HEK293T (cell line): ENCODE data around the gene AQP2.

Experiments
- CTCF ChIA-PET: fragments of 350-600 bp; formaldehyde crosslinking; extraction: SDS; loops from one replicate; lab custom pipeline; 2021; ENCODE audit warnings: antibody characterized with exemption, inconsistent platforms; lab: Yijun Ruan, JAX
- POLR2A ChIA-PET: fragments of 350-600 bp; formaldehyde crosslinking; extraction: SDS; loops from one replicate; lab custom pipeline; 2020; ENCODE audit warnings: antibody characterized with exemption, inconsistent platforms; lab: Yijun Ruan, JAX
- DNase-seq: peaks from one replicate; pipeline ENCODE4 v3.0.0; 2012; ENCODE audit warnings: mixed read lengths; ENCODE audit errors: extremely low spot score
- ARNT ChIP-seq: fragments of 450-650 bp; IDR thresholded peaks from 2 replicates; pipeline ENCODE4 v1.6.1; 2017; ENCODE audit warnings: mild to moderate bottlenecking
- BHLHE40 ChIP-seq: fragments of 450-650 bp; IDR thresholded peaks from 2 replicates; pipeline ENCODE4 v1.6.1; 2016; ENCODE audit warnings: mild to moderate bottlenecking, moderate library complexity, borderline replicate concordance
- CTBP1 ChIP-seq: fragments of 450-650 bp; IDR thresholded peaks from 2 replicates; pipeline ENCODE4 v1.6.1; 2016; ENCODE audit warnings: borderline replicate concordance
- ELF4 ChIP-seq: fragments of 450-650 bp; IDR thresholded peaks from 2 replicates; pipeline ENCODE4 v1.6.1; 2017; ENCODE audit warnings: antibody characterized with exemption
- FOXA1 ChIP-seq: fragments of 450-650 bp; IDR thresholded peaks from 2 replicates; pipeline ENCODE4 v1.6.1; 2016; ENCODE audit warnings: mild to moderate bottlenecking
- FOXK2 ChIP-seq: fragments of 450-650 bp; IDR thresholded peaks from 2 replicates; pipeline ENCODE4 v1.6.1; 2016; ENCODE audit warnings: mild to moderate bottlenecking
- FOXM1 ChIP-seq: fragments of 450-650 bp; IDR thresholded peaks from 2 replicates; pipeline ENCODE4 v1.6.1; 2017; ENCODE audit warnings: mild to moderate bottlenecking, borderline replicate concordance
- HDGF ChIP-seq: fragments of 450-650 bp; IDR thresholded peaks from 2 replicates; pipeline ENCODE4 v1.6.1; 2017; ENCODE audit warnings: antibody characterized with exemption, borderline replicate concordance
- L3MBTL2 ChIP-seq: fragments of 450-650 bp; conservative IDR thresholded peaks from 2 replicates; pipeline ENCODE4 v1.6.1; 2016; ENCODE audit warnings: mild to moderate bottlenecking
- LEF1 ChIP-seq: fragments of 450-650 bp; IDR thresholded peaks from 2 replicates; pipeline ENCODE4 v1.6.1; 2017; ENCODE audit warnings: mild to moderate bottlenecking, borderline replicate concordance
- NFRKB ChIP-seq: fragments of 450-650 bp; IDR thresholded peaks from 2 replicates; pipeline ENCODE4 v1.6.1; 2016; ENCODE audit warnings: mild to moderate bottlenecking, moderate library complexity
- SP1 ChIP-seq: fragments of 450-650 bp; IDR thresholded peaks from 2 replicates; pipeline ENCODE4 v1.6.1; 2017
- SUZ12 ChIP-seq: fragments of 450-650 bp; IDR thresholded peaks from 2 replicates; pipeline ENCODE4 v1.6.1; 2016; ENCODE audit warnings: mild to moderate bottlenecking
- TARDBP ChIP-seq: fragments of 450-650 bp; IDR thresholded peaks from 2 replicates; pipeline ENCODE4 v1.6.1; 2016
- ZNF384 ChIP-seq: fragments of 450-650 bp; IDR thresholded peaks from 2 replicates; pipeline ENCODE4 v1.6.1; 2016
- TF ChIP-seq, protein P1 (sequence below): fragments of 450-650 bp; IDR thresholded peaks from 2 replicates; pipeline ENCODE4 v1.6.1; 2016

AQP2 gene

DNA sequence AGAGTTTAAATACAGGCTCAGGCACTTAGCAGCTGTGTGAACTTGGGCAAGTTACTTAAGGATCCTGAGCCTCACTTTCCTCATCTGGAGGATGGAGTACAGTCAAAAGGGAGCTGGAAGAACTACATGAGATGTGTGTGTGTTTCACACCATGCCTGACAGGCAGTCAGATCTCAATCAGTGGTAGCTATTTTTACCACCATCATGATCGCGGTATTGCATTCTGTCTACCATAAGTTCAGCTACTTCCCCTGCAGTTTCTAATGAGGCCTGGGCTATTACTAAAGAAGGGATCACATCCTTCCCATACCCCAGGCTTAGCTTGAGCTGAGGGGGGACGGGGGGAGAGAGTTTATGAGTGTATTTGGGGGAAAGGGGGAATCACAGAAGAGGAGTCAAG lies 29.3 kb downstream of the AQP2 start:
- no peak for DNase-seq
- TF ChIP-seq FOXA1, result no peak
- TF ChIP-seq, protein P1, sequence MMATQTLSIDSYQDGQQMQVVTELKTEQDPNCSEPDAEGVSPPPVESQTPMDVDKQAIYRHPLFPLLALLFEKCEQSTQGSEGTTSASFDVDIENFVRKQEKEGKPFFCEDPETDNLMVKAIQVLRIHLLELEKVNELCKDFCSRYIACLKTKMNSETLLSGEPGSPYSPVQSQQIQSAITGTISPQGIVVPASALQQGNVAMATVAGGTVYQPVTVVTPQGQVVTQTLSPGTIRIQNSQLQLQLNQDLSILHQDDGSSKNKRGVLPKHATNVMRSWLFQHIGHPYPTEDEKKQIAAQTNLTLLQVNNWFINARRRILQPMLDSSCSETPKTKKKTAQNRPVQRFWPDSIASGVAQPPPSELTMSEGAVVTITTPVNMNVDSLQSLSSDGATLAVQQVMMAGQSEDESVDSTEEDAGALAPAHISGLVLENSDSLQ, result no peak
- no peak for TF ChIP-seq CTBP1
- TF ChIP-seq FOXK2, result no peak
- TF ChIP-seq FOXM1, result no peak
- TF ChIP-seq HDGF, result no peak
- POLR2A ChIA-PET, result no interaction called here
- CTCF ChIA-PET, result interaction anchor here (3.7 kb wide), 1 partner anchor 12 kb away, joined by 22 read pairs; no protein-coding TSS in a partner anchor

DNA sequence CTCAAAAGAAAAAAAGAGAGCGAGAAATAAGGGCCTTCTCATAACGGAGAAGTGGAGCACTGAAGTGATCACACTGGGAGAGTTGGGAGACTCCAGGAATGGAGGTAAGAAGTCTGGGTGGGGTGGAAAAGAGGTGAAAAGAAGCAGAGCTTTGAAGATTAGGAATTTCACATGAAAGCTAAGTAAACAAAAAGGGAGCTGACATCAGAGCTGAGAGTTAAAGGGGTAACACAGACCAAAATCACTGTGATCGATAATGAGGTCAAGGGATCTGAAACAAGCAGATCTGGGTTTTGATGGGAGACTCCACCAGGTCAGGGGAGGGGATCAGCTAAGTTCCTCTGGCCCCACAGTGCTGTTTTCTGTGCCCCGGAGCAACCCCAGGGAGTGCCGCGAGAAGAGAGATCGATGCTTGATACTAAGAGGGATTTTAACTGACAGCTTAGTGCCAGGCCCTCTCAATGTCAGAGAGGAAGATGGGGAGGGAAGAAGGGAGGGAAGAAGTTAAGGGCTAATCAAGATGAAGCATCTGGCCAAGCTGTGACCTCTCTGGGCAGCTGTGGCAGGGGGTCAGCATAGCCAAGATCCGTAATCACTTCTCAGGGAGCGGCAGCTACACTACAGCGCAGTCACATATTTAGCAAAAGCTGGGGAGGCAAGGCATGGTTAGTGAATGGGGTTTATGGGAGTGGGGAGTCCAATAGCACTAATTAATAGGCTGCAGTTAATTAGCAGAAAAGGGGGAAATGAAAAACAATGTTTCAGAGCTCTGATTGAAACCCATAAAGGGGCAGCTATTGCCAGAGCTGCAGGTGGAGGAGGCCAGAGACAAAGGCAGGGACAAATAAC lies 30.2 kb downstream of the AQP2 start:
- ChIA-PET CTCF (interaction anchor here (0.7 to 3.7 kb wide), 3 partner anchors 13 to 112 kb away, joined by 3 to 22 read pairs (median 3); no protein-coding TSS in a partner anchor), POLR2A (no interaction called here)
- DNase-seq, result no peak
- TF ChIP-seq ZNF384 (no peak), NFRKB (no peak), ELF4 (no peak), TARDBP (no peak), HDGF (no peak), ARNT (no peak), FOXM1 (no peak), FOXA1 (no peak), LEF1 (no peak)
- TF ChIP-seq, protein P1, result no peak

DNA sequence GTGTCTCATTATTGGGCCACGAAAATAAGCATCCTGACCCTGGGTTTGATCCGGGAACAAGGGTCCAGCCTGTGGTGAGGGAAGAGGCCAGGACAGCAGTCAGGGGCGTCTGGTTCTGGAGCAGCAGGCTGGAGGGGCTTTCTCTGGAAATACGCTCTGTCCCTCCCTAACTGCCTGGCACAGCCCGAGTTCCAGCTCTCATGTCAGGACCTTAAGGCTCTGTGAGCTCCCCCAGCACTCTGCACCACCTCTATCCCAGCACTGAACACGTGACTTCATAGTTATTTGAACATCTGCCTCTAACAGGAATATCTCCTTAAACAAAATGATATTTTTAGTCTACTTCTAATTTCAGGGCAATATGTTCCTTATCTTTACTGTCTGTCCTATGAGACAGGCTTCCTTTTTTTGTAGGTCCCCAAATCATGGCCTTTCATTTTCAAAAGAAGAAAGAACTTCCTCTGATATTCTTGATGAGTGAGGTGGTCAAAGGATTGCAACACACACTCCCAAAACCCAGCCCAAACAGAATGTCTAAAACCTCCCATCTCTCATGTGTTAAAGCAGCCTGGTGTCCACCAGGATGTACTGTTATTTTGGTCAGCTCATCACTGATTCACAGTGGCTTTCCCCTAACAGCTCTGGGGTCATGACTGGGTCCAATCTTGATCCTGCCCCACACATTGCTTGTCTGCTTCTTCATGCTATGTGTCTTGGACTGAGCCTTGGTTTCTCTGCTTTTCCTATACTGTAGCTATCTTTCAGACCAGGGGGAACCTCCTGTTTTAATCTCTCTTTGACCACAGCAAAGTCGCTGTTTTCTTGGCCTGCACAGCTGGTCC lies 31.9 kb downstream of the AQP2 start:
- POLR2A ChIA-PET, result interaction anchor here (1.4 kb wide), 1 partner anchor 23 kb away, joined by 3 read pairs; no protein-coding TSS in a partner anchor
- no peak for DNase-seq
- CTCF ChIA-PET, result interaction anchor here (3.7 kb wide), 1 partner anchor 15 kb away, joined by 22 read pairs; no protein-coding TSS in a partner anchor
- TF ChIP-seq NFRKB (no peak), SP1 (no peak), FOXK2 (no peak), BHLHE40 (no peak), ZNF384 (no peak), ELF4 (no peak), ARNT (no peak), LEF1 (no peak), FOXM1 (no peak), TARDBP (no peak), CTBP1 (no peak)
- TF ChIP-seq, protein P1, result no peak

DNA sequence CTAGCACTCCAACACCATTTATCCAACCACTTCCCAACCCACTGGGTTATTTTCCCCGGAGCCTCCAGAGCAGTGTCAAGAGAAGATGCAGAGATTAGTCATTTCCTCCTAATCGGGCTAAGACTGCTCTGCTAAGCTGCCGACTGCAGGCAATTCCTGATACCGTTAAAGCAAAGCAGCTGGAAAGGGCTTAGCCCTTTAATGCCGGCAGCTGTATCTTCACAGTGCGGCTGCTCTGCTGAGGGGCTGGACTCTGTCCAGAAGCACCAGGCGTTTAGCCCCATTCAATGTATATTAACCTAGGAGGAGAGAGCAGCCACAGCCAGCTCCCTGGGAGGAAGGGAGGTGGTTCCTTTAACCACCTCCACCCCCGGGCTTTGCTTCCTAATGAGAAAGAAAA lies 33.4 kb downstream of the AQP2 start:
- TF ChIP-seq, protein P1, result no peak
- no peak for TF ChIP-seq ARNT
- no peak for TF ChIP-seq ZNF384
- ChIA-PET POLR2A (interaction anchor here (1.4 kb wide), 1 partner anchor 24 kb away, joined by 3 read pairs; no protein-coding TSS in a partner anchor), CTCF (interaction anchor here (1.4 kb wide), 1 partner anchor 101 kb away, joined by 3 read pairs; no protein-coding TSS in a partner anchor)
- DNase-seq, result no peak

DNA sequence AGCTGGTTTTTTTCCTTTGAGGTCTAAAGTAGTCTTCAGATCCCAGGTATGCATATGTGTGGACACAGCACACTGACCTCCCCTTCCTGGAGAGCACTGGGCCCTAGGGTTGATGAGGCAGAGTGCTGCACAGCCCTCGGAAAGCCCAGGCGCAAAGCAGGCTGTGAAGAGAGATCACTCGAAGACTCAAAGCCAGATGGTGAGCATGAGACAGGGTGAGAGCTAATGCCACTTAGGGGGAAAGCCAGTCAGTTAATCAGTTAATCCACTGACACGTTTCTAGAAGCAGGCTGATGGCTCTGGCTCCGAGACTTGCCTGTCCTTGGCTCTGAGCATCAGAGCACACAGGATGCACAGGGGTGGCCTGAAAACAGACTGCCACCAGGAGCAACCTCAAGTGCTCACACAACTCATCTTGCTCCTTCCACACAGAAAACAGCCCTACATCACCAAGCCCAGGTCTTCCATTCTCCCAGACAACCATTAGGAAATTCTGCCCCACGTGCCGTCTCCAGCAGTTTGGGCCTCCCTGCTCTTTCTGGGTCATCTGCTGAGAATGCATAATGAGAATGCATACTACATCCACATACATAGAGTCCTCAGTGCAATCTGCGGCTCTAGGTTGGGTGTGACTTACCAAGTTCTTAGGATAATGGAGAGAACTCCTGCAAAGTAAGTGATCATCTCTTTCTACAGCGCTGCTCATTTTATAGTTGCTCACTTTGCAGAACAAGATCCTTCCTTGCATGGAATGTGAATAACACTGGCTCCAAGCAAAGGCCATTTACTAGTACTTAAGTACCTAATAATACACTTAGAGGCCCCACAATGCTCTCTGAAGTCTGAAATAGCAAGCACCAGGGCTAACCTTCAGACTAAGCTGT lies 34.2 kb downstream of the AQP2 start:
- DNase-seq, result no peak
- ChIA-PET POLR2A (no interaction called here), CTCF (interaction anchor here (1.4 kb wide), 1 partner anchor 100 kb away, joined by 3 read pairs; no protein-coding TSS in a partner anchor)
- TF ChIP-seq L3MBTL2 (no peak), CTBP1 (no peak), NFRKB (no peak), ARNT (no peak), FOXA1 (no peak), TARDBP (no peak), FOXK2 (no peak), BHLHE40 (no peak), ELF4 (no peak), HDGF (no peak), SUZ12 (no peak), LEF1 (no peak), ZNF384 (no peak), SP1 (no peak), FOXM1 (no peak)
- TF ChIP-seq, protein P1, result no peak
